HG03469 (cell line): ENCODE measurements around the gene HEMK1.

Experiments used
- ATAC-seq: cut with Tn5 transposase; IDR thresholded peaks from one replicate; pipeline ENCODE4 v1.9.1; 2021; ENCODE audit warnings: mild to moderate bottlenecking, moderate library complexity, moderate number of reproducible peaks; ENCODE audit not compliant: unreplicated experiment

Gene HEMK1

GRCh38 chr3:50630877-50631276 lies 61.6 kb downstream of the HEMK1 start:
- no peak for ATAC-seq

GRCh38 chr3:50632450-50632849 lies 63.1 kb downstream of the HEMK1 start:
- ATAC-seq = no peak

- ATAC-seq = no peak
Measured at GRCh38 chr3:50633230-50633790, 64.0 kb downstream of the HEMK1 start.

GRCh38 chr3:50635066-50635465 lies 65.7 kb downstream of the HEMK1 start:
- ATAC-seq = no peak

- no peak for ATAC-seq
Measured at GRCh38 chr3:50637011-50637410, 67.7 kb downstream of the HEMK1 start.

GRCh38 chr3:50637945-50638344 lies 68.6 kb downstream of the HEMK1 start:
- ATAC-seq = no peak

- ATAC-seq = no peak
Measured at GRCh38 chr3:50639055-50639494, 69.8 kb downstream of the HEMK1 start.

- ATAC-seq = no peak
Measured at GRCh38 chr3:50642382-50642781, 73.1 kb downstream of the HEMK1 start.

GRCh38 chr3:50644561-50644960 lies 75.2 kb downstream of the HEMK1 start:
- no peak for ATAC-seq

- ATAC-seq = no peak
Measured at GRCh38 chr3:50645378-50645777, 76.1 kb downstream of the HEMK1 start.
